Loucy (cell line): ENCODE measurements around the gene FOXA2.

Experiments
- H2AFZ ChIP-seq: fragments of 200-600 bp; sonication (generic); 2 replicates; pipeline ENCODE4 v1.6.0; 2016; ENCODE audit warnings: antibody characterized with exemption, mild to moderate bottlenecking, low read length, moderate library complexity
- H3F3A ChIP-seq: fragments of 200-600 bp; 2 replicates; pipeline ENCODE4 v1.6.0; 2016; ENCODE audit warnings: antibody characterized with exemption, low read depth, mild to moderate bottlenecking
- H3K27me3 ChIP-seq: fragments of 200-600 bp; sonication (generic); 2 replicates; pipeline ENCODE4 v1.6.1; 2014; ENCODE audit warnings: low read length, mild to moderate bottlenecking; ENCODE audit not compliant: insufficient read depth, poor library complexity, severe bottlenecking
- H3K36me3 ChIP-seq: fragments of 200-600 bp; sonication (generic); 2 replicates; pipeline ENCODE4 v1.6.1; 2016; ENCODE audit warnings: low read length; ENCODE audit not compliant: insufficient read depth
- H3K4me1 ChIP-seq: fragments of 200-600 bp; sonication (generic); 2 replicates; pipeline ENCODE4 v1.5.1; 2014; ENCODE audit warnings: low read length, mild to moderate bottlenecking; ENCODE audit not compliant: insufficient read depth, poor library complexity, severe bottlenecking
- H3K4me2 ChIP-seq: fragments of 200-600 bp; sonication (generic); 2 replicates; pipeline ENCODE4 v1.6.0; 2014; ENCODE audit warnings: antibody characterized with exemption, low read length, low read depth, mild to moderate bottlenecking; ENCODE audit not compliant: poor library complexity, severe bottlenecking
- H3K4me3 ChIP-seq: fragments of 200-600 bp; sonication (generic); 2 replicates; pipeline ENCODE4 v1.5.1; 2014; ENCODE audit warnings: low read length, mild to moderate bottlenecking, mixed read lengths; ENCODE audit not compliant: poor library complexity, severe bottlenecking
- H3K79me2 ChIP-seq: fragments of 200-600 bp; sonication (generic); 2 replicates; pipeline ENCODE4 v1.6.1; 2014; ENCODE audit warnings: low read length; ENCODE audit not compliant: insufficient read depth
- H3K9ac ChIP-seq: fragments of 200-600 bp; sonication (generic); 2 replicates; pipeline ENCODE4 v1.6.0; 2014; ENCODE audit warnings: mild to moderate bottlenecking, low read depth, low read length, moderate library complexity; ENCODE audit not compliant: poor library complexity, severe bottlenecking
- H3K9me2 ChIP-seq: fragments of 200-600 bp; sonication (generic); replicated peaks from 2 replicates; pipeline ENCODE4 v1.6.1; 2016; ENCODE audit warnings: low read depth, low read length, mixed read lengths
- H3K9me3 ChIP-seq: fragments of 200-600 bp; sonication (generic); 2 replicates; pipeline ENCODE4 v1.6.1; 2014; ENCODE audit warnings: mild to moderate bottlenecking, antibody characterized with exemption, low read length, low read depth; ENCODE audit not compliant: insufficient read depth
- H4K20me1 ChIP-seq: fragments of 200-600 bp; sonication (generic); 2 replicates; pipeline ENCODE4 v1.6.0; 2014; ENCODE audit warnings: antibody characterized with exemption, low read length, mild to moderate bottlenecking; ENCODE audit not compliant: insufficient read depth, poor library complexity, severe bottlenecking
- CTCF ChIP-seq: fragments of 200-600 bp; sonication (generic); conservative IDR thresholded peaks from 2 replicates; pipeline ENCODE4 v1.5.1; 2014; ENCODE audit warnings: mild to moderate bottlenecking, antibody characterized with exemption, low read length
- EZH2phosphoT487 ChIP-seq: fragments of 200-600 bp; IDR thresholded peaks from 2 replicates; pipeline ENCODE4 v1.6.1; 2018; ENCODE audit warnings: antibody characterized with exemption, mild to moderate bottlenecking, moderate library complexity, borderline replicate concordance

The FOXA2 gene

GRCh38 chr20:22575087-22575721 lies 9.2 kb downstream of the FOXA2 start:
- no peaks in the 10 kb centered on the region for H3K27me3 ChIP-seq
- TF ChIP-seq CTCF (no peak), EZH2phosphoT487 (no peak)
- no peak overlapping the region for H3K9ac ChIP-seq
- no peaks in the 10 kb centered on the region for H4K20me1 ChIP-seq
- no peaks in the 10 kb centered on the region for H3K36me3 ChIP-seq
- H3K9me3 ChIP-seq = no peaks in the 10 kb centered on the region
- H3K4me2 ChIP-seq = no peak overlapping the region
- no peak overlapping the region for H2AFZ ChIP-seq
- H3K79me2 ChIP-seq = no peaks in the 10 kb centered on the region
- no peaks in the 10 kb centered on the region for H3K4me1 ChIP-seq
- no peaks in the 10 kb centered on the region for H3K9me2 ChIP-seq
- no peak overlapping the region for H3K4me3 ChIP-seq
- H3F3A ChIP-seq = no peaks in the 10 kb centered on the region

- Histone ChIP-seq H3K9ac (no peak overlapping the region), H3K4me2 (no peak overlapping the region)
These were observed 9.8 kb downstream of the FOXA2 start for GRCh38 chr20:22574545-22575086.

GRCh38 chr20:22572491-22572890 lies 11.9 kb downstream of the FOXA2 start:
- no peaks in the 10 kb centered on the region for H3K27me3 ChIP-seq
- no peak overlapping the region for H3K4me3 ChIP-seq
- H3K36me3 ChIP-seq = no peaks in the 10 kb centered on the region
- H2AFZ ChIP-seq = no peak overlapping the region
- no peak overlapping the region for H3K4me2 ChIP-seq
- no peak for TF ChIP-seq EZH2phosphoT487
- TF ChIP-seq CTCF = no peak
- no peaks in the 10 kb centered on the region for H3K9me2 ChIP-seq
- H3K4me1 ChIP-seq = no peaks in the 10 kb centered on the region
- H3K9ac ChIP-seq = no peak overlapping the region
- no peaks in the 10 kb centered on the region for H3K9me3 ChIP-seq
- no peaks in the 10 kb centered on the region for H4K20me1 ChIP-seq
- H3K79me2 ChIP-seq = no peaks in the 10 kb centered on the region
- H3F3A ChIP-seq = no peaks in the 10 kb centered on the region

More at GRCh38 chr20:22574545-22575086, 9.8 kb downstream of the FOXA2 start:
- Histone ChIP-seq H2AFZ (no peak overlapping the region), H3K9me2 (no peaks in the 10 kb centered on the region), H3K36me3 (no peaks in the 10 kb centered on the region), H3K4me1 (no peaks in the 10 kb centered on the region), H3K79me2 (no peaks in the 10 kb centered on the region), H3K9me3 (no peaks in the 10 kb centered on the region), H3F3A (no peaks in the 10 kb centered on the region), H3K4me3 (no peak overlapping the region), H4K20me1 (no peaks in the 10 kb centered on the region), H3K27me3 (no peaks in the 10 kb centered on the region)
- TF ChIP-seq EZH2phosphoT487 (no peak), CTCF (no peak)
